WTC11 (cell line): Measurements from ENCODE around the gene CPXM2. TPM values are rescaled to one million over a fixed set of nuclear protein-coding genes. Genes with fewer than 3 reads are reported as not detected.

ENCODE experiments used
- ATAC-seq: fragments of 200-7000 bp; cut with Tn5 transposase; 2 replicates; pipeline ENCODE4 v1.10.0; 2021; ENCODE audit warnings: mild to moderate bottlenecking, moderate library complexity
- CTCF ChIA-PET: fragments of 300-600 bp; sonication (Branson Sonifier 250); formaldehyde crosslinking; loops from one replicate; lab custom pipeline; 2021; ENCODE audit warnings: antibody characterized with exemption; lab: Charles Lee
- POLR2A ChIA-PET: fragments of 350-600 bp; sonication (Branson Sonifier 250); formaldehyde crosslinking; loops from one replicate; lab custom pipeline; 2021; ENCODE audit warnings: antibody characterized with exemption; lab: Charles Lee
- DNase-seq: peaks from one replicate; pipeline ENCODE4 v3.0.0; 2021; ENCODE audit warnings: low spot score
- H3K27ac Mint-ChIP-seq: 2 replicates; pipeline ENCODE4 v1.8.0; 2021; ENCODE audit warnings: mixed read lengths
- H3K27me3 Mint-ChIP-seq: 2 replicates; pipeline ENCODE4 v1.8.0; 2021; ENCODE audit warnings: low read depth, mild to moderate bottlenecking, moderate library complexity, mixed read lengths
- H3K36me3 Mint-ChIP-seq: 2 replicates; pipeline ENCODE4 v1.8.0; 2021; ENCODE audit warnings: mixed read lengths
- H3K4me1 Mint-ChIP-seq: 2 replicates; pipeline ENCODE4 v1.8.0; 2022; ENCODE audit warnings: mixed read lengths
- H3K4me3 Mint-ChIP-seq: 2 replicates; pipeline ENCODE4 v1.8.0; 2021; ENCODE audit warnings: mild to moderate bottlenecking, moderate library complexity, mixed read lengths
- H3K9me3 Mint-ChIP-seq: 2 replicates; pipeline ENCODE4 v1.8.0; 2021; ENCODE audit warnings: mixed read lengths
- AR ChIP-seq: fragments of 250-450 bp; sonication (Bioruptor Pico); IDR thresholded peaks from 2 replicates; pipeline ENCODE4 v1.9.0; 2021; ENCODE audit warnings: mild to moderate bottlenecking
- ATF3 ChIP-seq: sonication (generic); formaldehyde crosslinking; conservative IDR thresholded peaks from 2 replicates; pipeline ENCODE4 v1.8.1; 2022; ENCODE audit warnings: mild to moderate bottlenecking, missing genetic modification reagents
- CBFB ChIP-seq: sonication (generic); formaldehyde crosslinking; IDR thresholded peaks from 2 replicates; pipeline ENCODE4 v1.8.1; 2022; ENCODE audit warnings: mild to moderate bottlenecking, low read depth, missing genetic modification reagents
- ELF4 ChIP-seq: sonication (generic); formaldehyde crosslinking; IDR thresholded peaks from 2 replicates; pipeline ENCODE4 v1.8.1; 2022; ENCODE audit warnings: low read depth, mild to moderate bottlenecking, moderate library complexity, missing genetic modification reagents
- ESRRA ChIP-seq: sonication (generic); formaldehyde crosslinking; IDR thresholded peaks from 2 replicates; pipeline ENCODE4 v1.8.1; 2022; ENCODE audit warnings: mild to moderate bottlenecking, missing genetic modification reagents, borderline replicate concordance
- FOXK1 ChIP-seq: sonication (generic); formaldehyde crosslinking; IDR thresholded peaks from 2 replicates; pipeline ENCODE4 v1.8.0; 2022; ENCODE audit warnings: mild to moderate bottlenecking, moderate library complexity, missing genetic modification reagents
- NFYB ChIP-seq: sonication (generic); formaldehyde crosslinking; conservative IDR thresholded peaks from 2 replicates; pipeline ENCODE4 v1.8.0; 2022; ENCODE audit warnings: low read depth, missing genetic modification reagents
- RORB ChIP-seq: fragments of 250-450 bp; sonication (Bioruptor Pico); IDR thresholded peaks from 2 replicates; pipeline ENCODE4 v1.9.0; 2021; ENCODE audit warnings: mild to moderate bottlenecking
- SMAD4 ChIP-seq: sonication (generic); formaldehyde crosslinking; IDR thresholded peaks from 2 replicates; pipeline ENCODE4 v1.8.0; 2022; ENCODE audit warnings: mild to moderate bottlenecking, missing genetic modification reagents
- TCF7 ChIP-seq: sonication (generic); formaldehyde crosslinking; IDR thresholded peaks from 2 replicates; pipeline ENCODE4 v1.8.0; 2022; ENCODE audit warnings: mild to moderate bottlenecking, low read depth, missing genetic modification reagents, moderate library complexity
- USF2 ChIP-seq: sonication (generic); formaldehyde crosslinking; IDR thresholded peaks from 2 replicates; pipeline ENCODE4 v1.8.1; 2023; ENCODE audit warnings: mild to moderate bottlenecking, missing genetic modification reagents, moderate library complexity
- ZBTB43 ChIP-seq: sonication (generic); formaldehyde crosslinking; IDR thresholded peaks from 2 replicates; pipeline ENCODE4 v1.8.1; 2023; ENCODE audit warnings: mild to moderate bottlenecking, missing genetic modification reagents
- ZNF121 ChIP-seq: sonication (generic); formaldehyde crosslinking; IDR thresholded peaks from 2 replicates; pipeline ENCODE4 v1.8.0; 2023; ENCODE audit warnings: missing genetic modification reagents
- ZNF219 ChIP-seq: sonication (generic); formaldehyde crosslinking; IDR thresholded peaks from 2 replicates; pipeline ENCODE4 v1.8.0; 2023; ENCODE audit warnings: missing genetic modification reagents, mild to moderate bottlenecking, borderline replicate concordance
- ZNF281 ChIP-seq: sonication (generic); formaldehyde crosslinking; IDR thresholded peaks from 2 replicates; pipeline ENCODE4 v1.8.0; 2023; ENCODE audit warnings: mild to moderate bottlenecking, missing genetic modification reagents
- ZNF317 ChIP-seq: sonication (generic); formaldehyde crosslinking; IDR thresholded peaks from 2 replicates; pipeline ENCODE4 v1.8.1; 2023; ENCODE audit warnings: low read depth, mild to moderate bottlenecking, moderate library complexity, missing genetic modification reagents, borderline replicate concordance
- ZNF671 ChIP-seq: fragments of 250-450 bp; sonication (Bioruptor Pico); IDR thresholded peaks from 2 replicates; pipeline ENCODE4 v1.8.0; 2021; ENCODE audit warnings: mild to moderate bottlenecking
- total RNA-seq: library from RNA; stranded (reverse); gene quantifications from 3 replicates; pipeline ENCODE4 v1.2.3, GENCODE V29; 2021

The CPXM2 gene
- total RNA-seq, 1 experiment from 2014 or later = 3.4 TPM

- TF ChIP-seq AR (CRISPR knock-in tag) (no peak), ELF4 (CRISPR knock-in tag) (no peak), CBFB (CRISPR knock-in tag) (no peak), SMAD4 (CRISPR knock-in tag) (no peak), ZNF219 (CRISPR knock-in tag) (no peak), FOXK1 (CRISPR knock-in tag) (no peak), USF2 (CRISPR knock-in tag) (no peak), ZBTB43 (CRISPR knock-in tag) (no peak)
Measured at GRCh38 chr10:123704076-123704475, 187.5 kb downstream of the CPXM2 start (continued).

- TF ChIP-seq ATF3 (no peak), CBFB (CRISPR knock-in tag) (no peak), ESRRA (CRISPR knock-in tag) (no peak), ZBTB43 (CRISPR knock-in tag) (no peak), ZNF317 (no peak), ZNF281 (CRISPR knock-in tag) (no peak), ZNF671 (CRISPR knock-in tag) (no peak), TCF7 (CRISPR knock-in tag) (no peak), RORB (no peak), ZNF121 (no peak), AR (CRISPR knock-in tag) (no peak), NFYB (CRISPR knock-in tag) (no peak)
- no peaks in the 10 kb centered on the region for H3K36me3 Mint-ChIP-seq
- H3K27ac Mint-ChIP-seq = no peak overlapping the region
- POLR2A ChIA-PET = no interaction called here
- DNase-seq = no peak
- H3K4me3 Mint-ChIP-seq = no peak overlapping the region
- peaks cover 5% of the 10 kb centered on the region for H3K27me3 Mint-ChIP-seq
- peak; percentile 52 for ATAC-seq
- H3K4me1 Mint-ChIP-seq = peaks cover 8% of the 10 kb centered on the region
- CTCF ChIA-PET = interaction anchor here (0.5 to 2.6 kb wide), 12 partner anchors 13 to 1129 kb away, joined by 3 to 9 read pairs (median 4); no protein-coding TSS in a partner anchor
- no peaks in the 10 kb centered on the region for H3K9me3 Mint-ChIP-seq
Measured at GRCh38 chr10:123703195-123703790, 188.3 kb downstream of the CPXM2 start.
